Esophagus muscularis mucosa (tissue), 4 donors: ENCODE measurements around the gene PPTC7.

Experiments used
- EP300 ChIP-seq: sonication (generic); formaldehyde crosslinking; IDR thresholded peaks from one replicate; pipeline ENCODE4 v1.6.1; 2017; ENCODE audit warnings: antibody characterized with exemption
- POLR2A ChIP-seq: fragments of 450-650 bp; IDR thresholded peaks from one replicate; pipeline ENCODE4 v1.6.1; 2017; ENCODE audit warnings: antibody characterized with exemption, moderate library complexity, mild to moderate bottlenecking, low read depth
- POLR2AphosphoS5 ChIP-seq, 2 donors: sonication (generic); formaldehyde crosslinking; IDR thresholded peaks; one replicate each; pipeline ENCODE4 v1.6.1; 2017; ENCODE audit warnings: antibody characterized with exemption in 2 of 2
- TF ChIP-seq, protein P1 (sequence below), 3 experiments: fragments of 200-600 bp in 2 of 3; fragments of 450-650 bp in 1 of 3; sonication (generic) in 2 of 3; IDR thresholded peaks; one replicate each; pipeline ENCODE4 v1.5.1; 2017 to 2019; ENCODE audit warnings: antibody characterized with exemption in 3 of 3, mild to moderate bottlenecking in 2 of 3, moderate library complexity in 1 of 3

DNA sequence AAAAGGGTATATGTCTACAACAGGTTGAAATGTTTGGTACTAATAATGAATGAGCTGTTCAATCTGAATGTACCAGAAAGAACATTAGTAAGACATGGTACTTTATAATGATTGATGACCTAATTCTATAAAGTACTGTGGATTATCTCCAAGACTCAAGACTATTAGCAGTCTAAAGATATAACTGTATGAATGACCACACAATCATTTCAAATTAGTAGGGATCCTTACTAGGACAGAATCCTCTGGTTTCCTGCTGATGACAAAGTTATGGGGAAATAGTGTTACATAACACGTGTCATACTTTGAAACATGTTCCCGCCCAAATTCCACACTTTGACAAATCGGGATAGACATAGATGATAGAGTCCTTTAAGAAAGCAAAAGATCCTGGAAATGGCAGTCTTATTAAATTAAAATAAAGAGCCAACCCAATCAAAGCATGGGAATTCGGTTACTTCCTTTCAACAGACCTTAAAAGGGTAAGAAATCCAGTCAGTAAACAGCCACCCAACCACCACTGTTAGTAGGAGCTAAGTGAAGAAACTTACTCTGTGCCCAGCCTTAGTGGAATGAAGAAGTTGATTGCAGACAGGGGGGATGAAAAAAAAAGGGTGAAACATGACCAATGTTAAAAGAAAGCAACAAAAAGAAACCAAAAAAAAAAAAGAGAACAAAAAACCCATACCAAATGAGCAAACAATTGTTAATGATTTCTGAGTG, 84.0 kb downstream of the PPTC7 start:
- TF ChIP-seq, protein P1, sequence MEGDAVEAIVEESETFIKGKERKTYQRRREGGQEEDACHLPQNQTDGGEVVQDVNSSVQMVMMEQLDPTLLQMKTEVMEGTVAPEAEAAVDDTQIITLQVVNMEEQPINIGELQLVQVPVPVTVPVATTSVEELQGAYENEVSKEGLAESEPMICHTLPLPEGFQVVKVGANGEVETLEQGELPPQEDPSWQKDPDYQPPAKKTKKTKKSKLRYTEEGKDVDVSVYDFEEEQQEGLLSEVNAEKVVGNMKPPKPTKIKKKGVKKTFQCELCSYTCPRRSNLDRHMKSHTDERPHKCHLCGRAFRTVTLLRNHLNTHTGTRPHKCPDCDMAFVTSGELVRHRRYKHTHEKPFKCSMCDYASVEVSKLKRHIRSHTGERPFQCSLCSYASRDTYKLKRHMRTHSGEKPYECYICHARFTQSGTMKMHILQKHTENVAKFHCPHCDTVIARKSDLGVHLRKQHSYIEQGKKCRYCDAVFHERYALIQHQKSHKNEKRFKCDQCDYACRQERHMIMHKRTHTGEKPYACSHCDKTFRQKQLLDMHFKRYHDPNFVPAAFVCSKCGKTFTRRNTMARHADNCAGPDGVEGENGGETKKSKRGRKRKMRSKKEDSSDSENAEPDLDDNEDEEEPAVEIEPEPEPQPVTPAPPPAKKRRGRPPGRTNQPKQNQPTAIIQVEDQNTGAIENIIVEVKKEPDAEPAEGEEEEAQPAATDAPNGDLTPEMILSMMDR (IDR thresholded peaks at IDR 0.05) = no peak
- TF ChIP-seq POLR2AphosphoS5 (IDR thresholded peaks at IDR 0.05) = peak; percentile 9 to 45
- no peak for TF ChIP-seq POLR2A
- TF ChIP-seq EP300 = no peak
